MCF 10A (cell line): Measurements from ENCODE around the gene AP3M1. TPM values are rescaled to one million over a fixed set of nuclear protein-coding genes. Genes with fewer than 3 reads are reported as not detected.

ENCODE experiments used
- BruUV-seq: library from RNA; stranded (reverse); fragments of 400-500 nt; replicated peaks from 2 replicates; lab custom pipeline; 2021; lab: Mats Ljungman, UMichigan
- CTCF ChIA-PET: fragments of 300-600 bp; sonication (Branson Sonifier 250); formaldehyde crosslinking; extraction: SDS; loops from one replicate; lab custom pipeline; 2021; ENCODE audit warnings: antibody characterized with exemption, inconsistent platforms; lab: Yijun Ruan, JAX
- POLR2A ChIA-PET: fragments of 300-600, 350-650 bp; sonication (Branson Sonifier 250); formaldehyde crosslinking; extraction: SDS; loops from one replicate; lab custom pipeline; 2020; ENCODE audit warnings: antibody characterized with exemption, inconsistent platforms; lab: Yijun Ruan, JAX
- DNase-seq: peaks from one replicate; pipeline ENCODE4 v3.0.0-alpha.2; 2018; ENCODE audit not compliant: unreplicated experiment
- H3K27ac Mint-ChIP-seq: one replicate; pipeline ENCODE4 v1.8.0; 2022; ENCODE audit warnings: mild to moderate bottlenecking, low read depth, mixed read lengths; ENCODE audit not compliant: unreplicated experiment
- H3K27me3 Mint-ChIP-seq: one replicate; pipeline ENCODE4 v1.8.0; 2022; ENCODE audit warnings: mixed read lengths; ENCODE audit not compliant: insufficient read depth, unreplicated experiment
- H3K36me3 Mint-ChIP-seq: one replicate; pipeline ENCODE4 v1.8.0; 2022; ENCODE audit warnings: mild to moderate bottlenecking, moderate library complexity, mixed read lengths; ENCODE audit not compliant: insufficient read depth, unreplicated experiment
- H3K4me1 Mint-ChIP-seq: one replicate; pipeline ENCODE4 v1.8.0; 2022; ENCODE audit warnings: mixed read lengths; ENCODE audit not compliant: insufficient read depth, unreplicated experiment
- H3K4me3 Mint-ChIP-seq: one replicate; pipeline ENCODE4 v1.8.0; 2022; ENCODE audit warnings: mild to moderate bottlenecking, moderate library complexity, mixed read lengths; ENCODE audit not compliant: unreplicated experiment
- H3K9me3 Mint-ChIP-seq: one replicate; pipeline ENCODE4 v1.8.0; 2022; ENCODE audit warnings: mixed read lengths; ENCODE audit not compliant: unreplicated experiment
- CTCF ChIP-seq: fragments of 200-600 bp; IDR thresholded peaks from one replicate; pipeline ENCODE4 v1.8.0; 2022; ENCODE audit warnings: antibody characterized with exemption, mild to moderate bottlenecking; ENCODE audit not compliant: unreplicated experiment
- intact Hi-C: fragments of 100-400 bp; cut with micrococcal nuclease; formaldehyde crosslinking; loops from 2 replicates; pipeline ENCODE4 v1.14.1; 2022
- total RNA-seq: library from RNA; stranded (reverse); gene quantifications from 2 replicates; pipeline ENCODE4 v1.2.3, GENCODE V29; 2022

The AP3M1 gene
- total RNA-seq, 1 experiment from 2014 or later = 31.2 TPM

DNA sequence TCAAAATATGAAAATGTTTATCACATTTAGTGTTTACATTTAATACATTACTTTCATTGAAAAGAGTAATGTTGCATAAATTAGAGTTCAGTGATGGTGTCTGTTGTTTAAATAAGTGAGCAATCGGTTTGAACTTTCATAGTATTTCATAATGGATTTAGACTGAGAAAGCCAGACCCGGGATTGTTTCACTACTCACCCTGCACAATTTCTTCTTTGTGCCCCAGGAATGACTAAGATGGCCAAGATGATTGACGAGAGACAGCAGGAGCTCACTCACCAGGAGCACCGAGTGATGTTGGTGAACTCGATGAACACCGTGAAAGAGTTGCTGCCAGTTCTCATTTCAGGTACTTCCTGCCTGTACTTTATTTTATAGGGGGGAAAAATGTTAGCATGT is 78.1 kb downstream of the AP3M1 start:
- ChIA-PET POLR2A (interaction anchor here (1.5 kb wide), 1 partner anchor 25 kb away, joined by 4 read pairs; no protein-coding TSS in a partner anchor), CTCF (no interaction called here)
- H3K9me3 Mint-ChIP-seq = no peaks in the 10 kb centered on the region
- BruUV-seq = no TSS peak
- TF ChIP-seq CTCF = no peak
- DNase-seq = peak; percentile 49
- peaks cover 4% of the 10 kb centered on the region for H3K4me1 Mint-ChIP-seq
- H3K4me3 Mint-ChIP-seq = no peak overlapping the region
- no peak overlapping the region for H3K27ac Mint-ChIP-seq
- intact Hi-C loops = no loop called here
- H3K36me3 Mint-ChIP-seq = peaks cover 41% of the 10 kb centered on the region
- H3K27me3 Mint-ChIP-seq = no peaks in the 10 kb centered on the region

- no peak for TF ChIP-seq CTCF
- BruUV-seq = no TSS peak
- Mint-ChIP-seq H3K27ac (no peak overlapping the region), H3K27me3 (no peaks in the 10 kb centered on the region), H3K36me3 (peaks cover 39% of the 10 kb centered on the region), H3K4me3 (no peak overlapping the region), H3K4me1 (peaks cover 6% of the 10 kb centered on the region), H3K9me3 (no peaks in the 10 kb centered on the region)
- CTCF ChIA-PET = interaction anchor here (0.6 kb wide), 1 partner anchor 124 kb away, joined by 3 read pairs; no protein-coding TSS in a partner anchor
- POLR2A ChIA-PET = interaction anchor here (1.3 to 2.0 kb wide), 3 partner anchors 9 to 59 kb away, joined by 4 to 6 read pairs (median 5); no protein-coding TSS in a partner anchor
- intact Hi-C loops = no loop called here
- no peak for DNase-seq
These were observed 79.5 kb downstream of the AP3M1 start for GRCh38 chr10:74071157-74071556.

Other genes starting within 250 kb of the AP3M1 start
- gene PLAU, start 239.7 kb downstream of the AP3M1 start, total RNA-seq = 17.3 and 30.6 TPM in 2 replicates
- gene VCL, start 152.7 kb downstream of the AP3M1 start, total RNA-seq = 90.2 and 90.9 TPM in 2 replicates
- gene ADK, start 393 bp upstream of the AP3M1 start, total RNA-seq = 96.6 and 98.6 TPM in 2 replicates